HG02970 (cell line): ENCODE results near the gene PPARGC1A.

Experiments
- ATAC-seq: cut with Tn5 transposase; IDR thresholded peaks from one replicate; pipeline ENCODE4 v1.9.1; 2021; ENCODE audit warnings: mild to moderate bottlenecking, moderate library complexity, moderate number of reproducible peaks; ENCODE audit not compliant: unreplicated experiment, low FRiP score

PPARGC1A gene

GRCh38 chr4:23882976-23883531 lies 6.8 kb downstream of the PPARGC1A start:
- ATAC-seq: no peak

- no peak for ATAC-seq
These were observed 8.0 kb downstream of the PPARGC1A start for GRCh38 chr4:23881674-23882337.

GRCh38 chr4:23881052-23881501 lies 8.8 kb downstream of the PPARGC1A start:
- no peak for ATAC-seq

GRCh38 chr4:23878912-23879732 lies 10.7 kb downstream of the PPARGC1A start:
- no peak for ATAC-seq

- ATAC-seq: no peak
These were observed 11.5 kb downstream of the PPARGC1A start for GRCh38 chr4:23878246-23878891.

GRCh38 chr4:23877758-23878229 lies 12.1 kb downstream of the PPARGC1A start:
- ATAC-seq: no peak

- no peak for ATAC-seq
These were observed 13.3 kb downstream of the PPARGC1A start for GRCh38 chr4:23876418-23877089.

GRCh38 chr4:23875317-23875716 lies 14.5 kb downstream of the PPARGC1A start:
- ATAC-seq: no peak

- no peak for ATAC-seq
These were observed 15.3 kb downstream of the PPARGC1A start for GRCh38 chr4:23874536-23874901.

- no peak for ATAC-seq
These were observed 15.9 kb downstream of the PPARGC1A start for GRCh38 chr4:23873717-23874535.

- no peak for ATAC-seq
These were observed 18.4 kb downstream of the PPARGC1A start for GRCh38 chr4:23871426-23871825.

GRCh38 chr4:23866450-23867075 lies 23.3 kb downstream of the PPARGC1A start:
- ATAC-seq: no peak

GRCh38 chr4:23861897-23862296 lies 27.9 kb downstream of the PPARGC1A start:
- no peak for ATAC-seq

- ATAC-seq: no peak
These were observed 28.9 kb downstream of the PPARGC1A start for GRCh38 chr4:23860919-23861318.

- ATAC-seq: no peak
These were observed 32.4 kb downstream of the PPARGC1A start for GRCh38 chr4:23857367-23857959.

GRCh38 chr4:23856630-23857029 lies 33.2 kb downstream of the PPARGC1A start:
- no peak for ATAC-seq

GRCh38 chr4:23855912-23856605 lies 33.8 kb downstream of the PPARGC1A start:
- ATAC-seq: no peak

- no peak for ATAC-seq
These were observed 35.7 kb downstream of the PPARGC1A start for GRCh38 chr4:23853986-23854660.
